HCT116 (cell line): ENCODE measurements around the gene STPG1. TPM values are rescaled to one million over a fixed set of nuclear protein-coding genes. Genes with fewer than 3 reads are reported as not detected.

Source experiments
- ATAC-seq: fragments of 200-7000 bp; cut with Tn5 transposase; 2 replicates; pipeline ENCODE4 v1.9.1; 2020; ENCODE audit warnings: mild to moderate bottlenecking, moderate library complexity
- BruUV-seq: library from RNA; stranded (reverse); fragments of 400-500 nt; replicated peaks from 2 replicates; lab custom pipeline; 2021; lab: Mats Ljungman, UMichigan
- CTCF ChIA-PET: fragments of 300-600 bp; sonication (Branson Sonifier 250); formaldehyde crosslinking; loops from one replicate; lab custom pipeline; 2021; ENCODE audit warnings: antibody characterized with exemption; lab: Charles Lee
- POLR2A ChIA-PET: fragments of 300-600, 350-600 bp; sonication (Branson Sonifier 250); formaldehyde crosslinking; loops from one replicate; lab custom pipeline; 2021; ENCODE audit warnings: antibody characterized with exemption; lab: Charles Lee
- RAD21 ChIA-PET, 2 experiments: fragments of 300-600 bp; sonication (Branson Sonifier 250); formaldehyde crosslinking; loops; one replicate each; lab custom pipeline; 2023; ENCODE audit warnings: low total read pairs in 2 of 2; ENCODE audit not compliant: uncharacterized antibody in 2 of 2, unreplicated experiment in 2 of 2, low non-redundant PET in 1 of 2; lab: Charles Lee
- DNase-seq: peaks from one replicate; pipeline ENCODE4 v3.0.0-alpha.2; 2010; ENCODE audit warnings: low read depth, low spot score
- H2AFZ ChIP-seq: fragments of 200-600 bp; shearing (Covaris generic), sonication (generic); 2 replicates; pipeline ENCODE4 v1.6.1; 2017; ENCODE audit warnings: low read depth, mixed run types, mixed read lengths, antibody characterized with exemption, low read length; ENCODE audit not compliant: poor library complexity, severe bottlenecking
- H3K27ac ChIP-seq: 2 replicates; pipeline ENCODE4 v1.5.1; 2012; ENCODE audit warnings: low read depth, low read length
- H3K27me3 ChIP-seq: fragments of 200-600 bp; sonication (generic); 2 replicates; pipeline ENCODE4 v1.6.1; 2016; ENCODE audit warnings: mixed run types, low read length, mixed read lengths; ENCODE audit not compliant: insufficient read depth
- H3K36me3 ChIP-seq, 2 experiments: fragments of 200-500 bp in 1 of 2; fragments of 200-600 bp in 1 of 2; sonication (Bioruptor generic) in 1 of 2; sonication (generic) in 1 of 2; 2 replicates each; pipeline versions ENCODE4 v1.5.1 to v1.6.1; 2014 to 2016; ENCODE audit warnings: low read length in 2 of 2, inconsistent platforms in 1 of 2, mixed read lengths in 1 of 2, mixed run types in 1 of 2; ENCODE audit not compliant: insufficient read depth in 2 of 2, control insufficient read depth in 1 of 2
- H3K4me1 ChIP-seq, 2 experiments: fragments of 200-600 bp in 1 of 2; sonication (generic) in 1 of 2; 2 replicates each; pipeline versions ENCODE4 v1.5.1 to v1.6.1; 2012 to 2017; ENCODE audit warnings: low read length in 2 of 2, inconsistent platforms in 1 of 2, mild to moderate bottlenecking in 1 of 2, mixed read lengths in 1 of 2, mixed run types in 1 of 2, moderate library complexity in 1 of 2; ENCODE audit not compliant: insufficient read depth in 2 of 2, control insufficient read depth in 1 of 2
- H3K4me2 ChIP-seq: fragments of 200-600 bp; sonication (generic); 2 replicates; pipeline ENCODE4 v1.6.1; 2017; ENCODE audit warnings: mixed run types, low read length, mixed read lengths
- H3K4me3 ChIP-seq, 2 experiments: fragments of 200-600 bp in 1 of 2; sonication (generic) in 1 of 2; replicated peaks in 1 of 2; 2 replicates each; pipeline ENCODE4 v1.5.1; 2011 to 2016; ENCODE audit warnings: low read length in 2 of 2, control low read depth in 1 of 2, low read depth in 1 of 2, mild to moderate bottlenecking in 1 of 2, mixed read lengths in 1 of 2, mixed run types in 1 of 2
- H3K79me2 ChIP-seq: fragments of 200-600 bp; sonication (generic); 2 replicates; pipeline ENCODE4 v1.6.1; 2017; ENCODE audit warnings: mild to moderate bottlenecking, mixed run types, low read length, moderate library complexity, mixed read lengths; ENCODE audit not compliant: insufficient read depth
- H3K9ac ChIP-seq: fragments of 200-600 bp; sonication (generic); 2 replicates; pipeline ENCODE4 v1.6.1; 2016; ENCODE audit warnings: low read length, mixed read lengths
- H3K9me2 ChIP-seq: fragments of 200-600 bp; sonication (generic), shearing (Covaris generic); 2 replicates; pipeline ENCODE4 v1.6.1; 2017; ENCODE audit warnings: mixed run types, mild to moderate bottlenecking, moderate library complexity; ENCODE audit not compliant: insufficient read depth
- H3K9me3 ChIP-seq, 2 experiments: fragments of 200-500 bp in 1 of 2; fragments of 200-600 bp in 1 of 2; sonication (Bioruptor generic) in 1 of 2; sonication (generic) in 1 of 2; 2 replicates each; pipeline ENCODE4 v1.6.1; 2014 to 2017; ENCODE audit warnings: low read length in 2 of 2, mixed read lengths in 2 of 2, inconsistent platforms in 1 of 2, low read depth in 1 of 2, mild to moderate bottlenecking in 1 of 2, mixed run types in 1 of 2, moderate library complexity in 1 of 2; ENCODE audit not compliant: control insufficient read depth in 1 of 2, insufficient read depth in 1 of 2
- H4K20me1 ChIP-seq: fragments of 200-600 bp; sonication (generic), shearing (Covaris generic); 2 replicates; pipeline ENCODE4 v1.6.1; 2017; ENCODE audit warnings: mixed run types, mild to moderate bottlenecking, moderate library complexity; ENCODE audit not compliant: insufficient read depth
- EZH2 ChIP-seq: fragments of 200-600 bp; sonication (generic); IDR thresholded peaks from 2 replicates; pipeline ENCODE4 v1.6.1; 2017; ENCODE audit warnings: antibody characterized with exemption, mixed run types
- EZH2phosphoT487 ChIP-seq: fragments of 200-600 bp; IDR thresholded peaks from 2 replicates; pipeline ENCODE4 v1.6.1; 2018; ENCODE audit warnings: antibody characterized with exemption, borderline replicate concordance
- JUND ChIP-seq: IDR thresholded peaks from 2 replicates; pipeline ENCODE4 v1.6.1; 2012
- POLR2AphosphoS5 ChIP-seq: IDR thresholded peaks from 2 replicates; pipeline ENCODE4 v1.6.1; 2011; ENCODE audit warnings: mild to moderate bottlenecking, low read depth, low read length, moderate library complexity
- RAD21 ChIP-seq: IDR thresholded peaks from 2 replicates; pipeline ENCODE4 v1.6.1; 2012; ENCODE audit warnings: low read depth, mild to moderate bottlenecking
- SRF ChIP-seq: IDR thresholded peaks from 2 replicates; pipeline ENCODE4 v1.6.1; 2012; ENCODE audit warnings: low read depth
- TCF7L2 ChIP-seq: IDR thresholded peaks from 2 replicates; pipeline ENCODE4 v1.7.0; 2011; ENCODE audit warnings: borderline replicate concordance, inconsistent platforms; ENCODE audit not compliant: insufficient read depth, insufficient read length; ENCODE audit errors: extremely low read depth
- ZNF274 ChIP-seq: fragments of 200-500 bp; sonication (Bioruptor generic); IDR thresholded peaks from 2 replicates; pipeline ENCODE4 v1.6.1; 2014; ENCODE audit warnings: mild to moderate bottlenecking, low read depth, low read length, inconsistent platforms
- intact Hi-C: fragments of 100-400 bp; cut with micrococcal nuclease; formaldehyde crosslinking; loops from 2 replicates; pipeline ENCODE4 v1.10.0; 2022
- total RNA-seq: library from RNA; stranded (reverse); gene quantifications from one replicate; pipeline ENCODE4 v1.2.1, GENCODE V29; 2021; ENCODE audit not compliant: unreplicated experiment
- TF ChIP-seq, protein P1 (sequence below), 3 experiments: fragments of 200-600 bp in 1 of 3; sonication (generic) in 1 of 3; IDR thresholded peaks in 2 of 3; conservative IDR thresholded peaks in 1 of 3; 2 replicates each; pipeline ENCODE4 v1.5.1; 2012 to 2017; ENCODE audit warnings: low read depth in 2 of 3, low read length in 2 of 3, antibody characterized with exemption in 1 of 3, borderline replicate concordance in 1 of 3, control low read depth in 1 of 3, mild to moderate bottlenecking in 1 of 3, mixed read lengths in 1 of 3, mixed run types in 1 of 3, moderate library complexity in 1 of 3; ENCODE audit not compliant: insufficient read depth in 1 of 3
- TF ChIP-seq, protein P2 (sequence below): IDR thresholded peaks from 2 replicates; pipeline ENCODE4 v1.6.1; 2011; ENCODE audit warnings: mild to moderate bottlenecking, low read length, moderate library complexity; ENCODE audit not compliant: insufficient replicate concordance; ENCODE audit errors: extremely low read depth
- TF ChIP-seq, protein P3 (sequence below): IDR thresholded peaks from 2 replicates; pipeline ENCODE4 v1.6.1; 2012; ENCODE audit warnings: low read depth
- TF ChIP-seq, protein P4 (sequence below): IDR thresholded peaks from 2 replicates; pipeline ENCODE4 v1.6.1; 2012

Gene STPG1
- total RNA-seq, 1 experiment from 2014 or later: 13.4 TPM

DNA sequence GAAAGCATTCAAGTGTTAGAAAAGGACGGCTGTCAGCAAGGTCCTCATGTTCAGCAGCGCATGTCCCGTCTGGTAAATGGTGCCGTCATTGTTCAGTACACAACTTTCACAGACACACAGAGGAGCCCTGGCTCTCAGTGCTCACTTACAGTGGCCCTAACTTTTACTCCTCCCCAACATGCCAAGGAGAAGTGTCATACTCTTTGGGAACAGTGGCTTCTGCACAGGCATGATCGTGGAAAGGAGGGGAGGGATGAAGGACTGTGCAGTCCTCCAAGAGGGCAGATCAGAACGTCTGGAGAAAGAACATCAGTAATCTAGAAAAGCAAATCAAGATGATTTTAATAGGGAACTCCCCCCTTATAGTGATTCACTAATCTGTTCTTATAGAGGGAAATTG lies 98.2 kb downstream of the STPG1 start (continued):
- TF ChIP-seq, protein P1, sequence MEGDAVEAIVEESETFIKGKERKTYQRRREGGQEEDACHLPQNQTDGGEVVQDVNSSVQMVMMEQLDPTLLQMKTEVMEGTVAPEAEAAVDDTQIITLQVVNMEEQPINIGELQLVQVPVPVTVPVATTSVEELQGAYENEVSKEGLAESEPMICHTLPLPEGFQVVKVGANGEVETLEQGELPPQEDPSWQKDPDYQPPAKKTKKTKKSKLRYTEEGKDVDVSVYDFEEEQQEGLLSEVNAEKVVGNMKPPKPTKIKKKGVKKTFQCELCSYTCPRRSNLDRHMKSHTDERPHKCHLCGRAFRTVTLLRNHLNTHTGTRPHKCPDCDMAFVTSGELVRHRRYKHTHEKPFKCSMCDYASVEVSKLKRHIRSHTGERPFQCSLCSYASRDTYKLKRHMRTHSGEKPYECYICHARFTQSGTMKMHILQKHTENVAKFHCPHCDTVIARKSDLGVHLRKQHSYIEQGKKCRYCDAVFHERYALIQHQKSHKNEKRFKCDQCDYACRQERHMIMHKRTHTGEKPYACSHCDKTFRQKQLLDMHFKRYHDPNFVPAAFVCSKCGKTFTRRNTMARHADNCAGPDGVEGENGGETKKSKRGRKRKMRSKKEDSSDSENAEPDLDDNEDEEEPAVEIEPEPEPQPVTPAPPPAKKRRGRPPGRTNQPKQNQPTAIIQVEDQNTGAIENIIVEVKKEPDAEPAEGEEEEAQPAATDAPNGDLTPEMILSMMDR (IDR thresholded peaks at IDR 0.05 in 2 of 3, conservative IDR thresholded peaks at IDR 0.05 in 1 of 3; ENCODE audit: borderline replicate concordance in 1 of 3, insufficient read depth in 1 of 3, low read depth in 2 of 3, low read length in 2 of 3): no peak
- TF ChIP-seq EZH2phosphoT487 (no peak), SRF (no peak), EZH2 (no peak)
- TF ChIP-seq, protein P2, sequence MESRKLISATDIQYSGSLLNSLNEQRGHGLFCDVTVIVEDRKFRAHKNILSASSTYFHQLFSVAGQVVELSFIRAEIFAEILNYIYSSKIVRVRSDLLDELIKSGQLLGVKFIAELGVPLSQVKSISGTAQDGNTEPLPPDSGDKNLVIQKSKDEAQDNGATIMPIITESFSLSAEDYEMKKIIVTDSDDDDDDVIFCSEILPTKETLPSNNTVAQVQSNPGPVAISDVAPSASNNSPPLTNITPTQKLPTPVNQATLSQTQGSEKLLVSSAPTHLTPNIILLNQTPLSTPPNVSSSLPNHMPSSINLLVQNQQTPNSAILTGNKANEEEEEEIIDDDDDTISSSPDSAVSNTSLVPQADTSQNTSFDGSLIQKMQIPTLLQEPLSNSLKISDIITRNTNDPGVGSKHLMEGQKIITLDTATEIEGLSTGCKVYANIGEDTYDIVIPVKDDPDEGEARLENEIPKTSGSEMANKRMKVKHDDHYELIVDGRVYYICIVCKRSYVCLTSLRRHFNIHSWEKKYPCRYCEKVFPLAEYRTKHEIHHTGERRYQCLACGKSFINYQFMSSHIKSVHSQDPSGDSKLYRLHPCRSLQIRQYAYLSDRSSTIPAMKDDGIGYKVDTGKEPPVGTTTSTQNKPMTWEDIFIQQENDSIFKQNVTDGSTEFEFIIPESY: no peak

DNA sequence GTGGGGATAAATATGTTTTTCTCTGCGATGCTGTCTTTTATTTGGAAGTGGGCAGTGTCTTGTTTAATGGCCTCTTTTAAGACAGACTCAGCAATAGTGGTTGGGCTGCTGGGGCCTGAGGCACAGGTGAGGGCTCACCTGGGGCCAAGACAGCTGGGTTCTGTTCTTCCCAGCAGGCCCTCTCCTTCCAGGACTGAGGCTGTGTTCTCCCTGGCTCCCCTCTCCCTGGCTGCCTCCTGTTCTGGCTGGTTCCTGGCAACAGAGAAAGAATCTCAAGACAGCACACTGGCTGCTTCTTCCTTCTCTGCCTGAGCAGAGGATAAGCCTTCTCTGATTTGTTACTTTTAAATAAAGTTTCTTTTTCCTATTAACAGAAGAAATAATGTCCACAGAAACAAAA lies 101.8 kb downstream of the STPG1 start:
- H3K27ac ChIP-seq: no peak overlapping the region
- no peaks in the 10 kb centered on the region for H3K36me3 ChIP-seq
- ChIA-PET RAD21 (no interaction called here), POLR2A (no interaction called here), CTCF (no interaction called here)
- no peak overlapping the region for H3K4me3 ChIP-seq
- H3K79me2 ChIP-seq: no peaks in the 10 kb centered on the region
- no peak for ATAC-seq
- H3K4me2 ChIP-seq: no peak overlapping the region
- H4K20me1 ChIP-seq: no peaks in the 10 kb centered on the region
- no peak overlapping the region for H2AFZ ChIP-seq
- intact Hi-C loops: no loop called here
- H3K9me2 ChIP-seq: no peaks in the 10 kb centered on the region
- peaks cover 1 to 22% of the 10 kb centered on the region in 2 experiments for H3K4me1 ChIP-seq
- BruUV-seq: no TSS peak
- H3K9me3 ChIP-seq: no peaks in the 10 kb centered on the region
- H3K9ac ChIP-seq: no peak overlapping the region
- DNase-seq: no peak
- H3K27me3 ChIP-seq: peaks cover 12% of the 10 kb centered on the region; the same call in 1 of the 2 replicates
- TF ChIP-seq, protein P3, sequence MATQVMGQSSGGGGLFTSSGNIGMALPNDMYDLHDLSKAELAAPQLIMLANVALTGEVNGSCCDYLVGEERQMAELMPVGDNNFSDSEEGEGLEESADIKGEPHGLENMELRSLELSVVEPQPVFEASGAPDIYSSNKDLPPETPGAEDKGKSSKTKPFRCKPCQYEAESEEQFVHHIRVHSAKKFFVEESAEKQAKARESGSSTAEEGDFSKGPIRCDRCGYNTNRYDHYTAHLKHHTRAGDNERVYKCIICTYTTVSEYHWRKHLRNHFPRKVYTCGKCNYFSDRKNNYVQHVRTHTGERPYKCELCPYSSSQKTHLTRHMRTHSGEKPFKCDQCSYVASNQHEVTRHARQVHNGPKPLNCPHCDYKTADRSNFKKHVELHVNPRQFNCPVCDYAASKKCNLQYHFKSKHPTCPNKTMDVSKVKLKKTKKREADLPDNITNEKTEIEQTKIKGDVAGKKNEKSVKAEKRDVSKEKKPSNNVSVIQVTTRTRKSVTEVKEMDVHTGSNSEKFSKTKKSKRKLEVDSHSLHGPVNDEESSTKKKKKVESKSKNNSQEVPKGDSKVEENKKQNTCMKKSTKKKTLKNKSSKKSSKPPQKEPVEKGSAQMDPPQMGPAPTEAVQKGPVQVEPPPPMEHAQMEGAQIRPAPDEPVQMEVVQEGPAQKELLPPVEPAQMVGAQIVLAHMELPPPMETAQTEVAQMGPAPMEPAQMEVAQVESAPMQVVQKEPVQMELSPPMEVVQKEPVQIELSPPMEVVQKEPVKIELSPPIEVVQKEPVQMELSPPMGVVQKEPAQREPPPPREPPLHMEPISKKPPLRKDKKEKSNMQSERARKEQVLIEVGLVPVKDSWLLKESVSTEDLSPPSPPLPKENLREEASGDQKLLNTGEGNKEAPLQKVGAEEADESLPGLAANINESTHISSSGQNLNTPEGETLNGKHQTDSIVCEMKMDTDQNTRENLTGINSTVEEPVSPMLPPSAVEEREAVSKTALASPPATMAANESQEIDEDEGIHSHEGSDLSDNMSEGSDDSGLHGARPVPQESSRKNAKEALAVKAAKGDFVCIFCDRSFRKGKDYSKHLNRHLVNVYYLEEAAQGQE: no peak
- TF ChIP-seq EZH2: no peak
- TF ChIP-seq, protein P4, sequence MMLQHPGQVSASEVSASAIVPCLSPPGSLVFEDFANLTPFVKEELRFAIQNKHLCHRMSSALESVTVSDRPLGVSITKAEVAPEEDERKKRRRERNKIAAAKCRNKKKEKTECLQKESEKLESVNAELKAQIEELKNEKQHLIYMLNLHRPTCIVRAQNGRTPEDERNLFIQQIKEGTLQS: no peak
- no peak for TF ChIP-seq TCF7L2
- no peak for TF ChIP-seq JUND
- no peak for TF ChIP-seq POLR2AphosphoS5
- TF ChIP-seq, protein P2: no peak
- TF ChIP-seq ZNF274: no peak
- no peak for TF ChIP-seq RAD21
